Activated naive CD8-positive, alpha-beta T cell treated with anti-CD3 and anti-CD28 coated beads for 36 hours (primary cell): ENCODE data around the gene CTSD. TPM values are rescaled to one million over a fixed set of nuclear protein-coding genes. Genes with fewer than 3 reads are reported as not detected.

Source experiments
- total RNA-seq, 2 experiments: library from RNA; stranded (reverse); gene quantifications; one replicate each; pipeline ENCODE4 v1.2.3, GENCODE V29; 2021

CTSD gene
- total RNA-seq, 2 experiments from 2014 or later: 40.9 to 43.0 TPM

Other genes with a start within 250 kb of the CTSD start
- gene DUSP8, start 191.7 kb downstream of the CTSD start, total RNA-seq: 1 to 10 TPM; 1.5 to 2.1 TPM
- gene KRTAP5-1, start 178.6 kb downstream of the CTSD start, total RNA-seq: not detected
- not detected for gene KRTAP5-2, start 165.6 kb downstream of the CTSD start, total RNA-seq
- not detected for gene KRTAP5-3, start 155.5 kb downstream of the CTSD start, total RNA-seq
- gene KRTAP5-4, start 141.8 kb downstream of the CTSD start, total RNA-seq: not detected
- not detected for gene KRTAP5-5, start 134.2 kb downstream of the CTSD start, total RNA-seq
- not detected for gene KRTAP5-6, start 66.7 kb downstream of the CTSD start, total RNA-seq
- gene IFITM10, start 13.3 kb downstream of the CTSD start, total RNA-seq: not detected
- gene SYT8, start 71.1 kb upstream of the CTSD start, total RNA-seq: not detected
- gene TNNI2, start 75.1 kb upstream of the CTSD start, total RNA-seq: under 1 TPM in 1 of 2 experiments, not detected in 1; 0.31 TPM
- gene LSP1, start 89.2 kb upstream of the CTSD start, total RNA-seq: 100 to 1,000 TPM; 147 to 148 TPM
- under 1 TPM; 0.20 to 0.31 TPM for gene PRR33, start 128.0 kb upstream of the CTSD start, total RNA-seq
- gene TNNT3, start 155.8 kb upstream of the CTSD start, total RNA-seq: under 1 TPM; 0.50 to 0.54 TPM
- gene MRPL23, start 183.4 kb upstream of the CTSD start, total RNA-seq: 100 to 1,000 TPM; 148 to 151 TPM
- not detected for gene H19, start 233.9 kb upstream of the CTSD start, total RNA-seq